CD4-positive, alpha-beta T cell treated with Interleukin-6 for 4 hours (primary cell): ENCODE measurements around the gene MRPL36.
A peak's percentile ranks its signal among the peaks of the same experiment; 100 is the strongest.

Experiments used
- DNase-seq: peaks from one replicate; pipeline ENCODE4 v3.0.0-alpha.2; 2020; ENCODE audit warnings: mixed read lengths

MRPL36 gene

DNA sequence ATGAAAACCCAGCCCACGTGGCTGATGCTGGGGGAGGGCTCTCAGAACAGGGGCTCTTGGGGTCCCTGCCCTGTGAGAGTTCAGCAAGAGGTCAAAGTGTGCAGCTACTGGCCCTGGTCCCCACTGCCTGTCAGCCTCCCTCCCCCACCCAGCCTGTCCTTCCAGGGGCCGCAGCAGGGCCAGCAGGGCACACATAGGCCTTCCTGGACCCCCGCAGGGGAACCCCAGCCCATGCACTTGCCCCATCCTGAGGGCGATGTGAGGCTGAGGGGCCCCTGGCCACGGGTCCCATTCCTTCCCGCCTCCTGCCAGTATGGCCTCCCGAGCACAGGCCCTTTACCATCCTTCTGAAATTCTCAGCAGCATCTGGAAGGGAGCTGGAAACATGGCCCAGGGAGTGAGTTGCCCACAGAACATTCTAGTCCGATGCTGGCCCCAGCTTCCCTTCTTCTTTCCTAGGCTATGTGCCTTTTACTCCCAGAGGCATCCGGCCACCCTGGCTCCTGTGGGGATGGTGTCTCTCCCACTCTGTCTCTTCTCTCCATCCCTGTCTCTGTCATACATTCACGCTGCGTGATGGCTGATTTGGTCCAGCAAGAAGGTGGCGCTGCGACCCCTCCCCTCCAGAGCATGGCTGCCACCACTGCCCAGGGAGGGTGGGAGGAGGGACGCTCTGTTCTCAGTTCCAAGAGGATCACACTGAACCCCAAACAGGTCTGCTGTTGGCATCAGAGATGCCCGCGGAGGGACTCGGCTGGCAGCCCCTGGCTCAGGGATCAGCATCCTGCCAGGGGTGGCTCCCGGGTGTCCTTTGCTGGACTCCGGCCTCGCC, 19.6 kb downstream of the MRPL36 start:
- no peak for DNase-seq

DNA sequence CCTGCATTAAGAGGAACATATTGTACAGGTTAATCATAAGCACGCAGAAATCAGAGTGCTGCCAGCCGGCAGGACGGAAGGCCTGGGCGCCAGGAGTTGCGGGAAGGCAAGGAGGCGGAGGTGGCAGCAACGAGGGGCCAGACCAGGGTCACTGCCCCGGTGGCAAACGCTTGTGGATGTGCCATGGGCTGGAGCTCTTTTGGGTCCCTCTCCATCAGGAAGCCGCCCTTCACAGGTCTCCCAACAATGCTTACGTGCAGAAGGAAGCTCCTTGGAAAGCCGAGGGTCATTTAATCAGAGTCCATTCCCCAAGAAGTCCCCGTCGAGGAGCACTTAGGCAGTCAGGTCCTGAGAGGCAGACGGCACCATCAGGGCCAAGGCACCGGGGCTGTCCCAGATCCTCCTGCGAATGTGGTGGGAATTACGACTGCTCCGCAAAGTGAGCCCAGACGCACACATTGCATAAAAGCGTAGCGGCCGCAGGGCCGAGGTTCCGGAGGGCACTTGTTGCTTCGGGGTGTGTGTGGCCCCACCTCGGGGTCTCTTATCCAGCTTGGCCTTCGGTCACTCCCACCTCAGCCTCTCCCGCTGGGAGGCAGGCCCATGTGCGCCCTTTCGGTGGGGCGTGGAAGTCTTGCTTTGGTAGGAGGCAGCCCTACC, 20.5 kb downstream of the MRPL36 start:
- no peak for DNase-seq

DNA sequence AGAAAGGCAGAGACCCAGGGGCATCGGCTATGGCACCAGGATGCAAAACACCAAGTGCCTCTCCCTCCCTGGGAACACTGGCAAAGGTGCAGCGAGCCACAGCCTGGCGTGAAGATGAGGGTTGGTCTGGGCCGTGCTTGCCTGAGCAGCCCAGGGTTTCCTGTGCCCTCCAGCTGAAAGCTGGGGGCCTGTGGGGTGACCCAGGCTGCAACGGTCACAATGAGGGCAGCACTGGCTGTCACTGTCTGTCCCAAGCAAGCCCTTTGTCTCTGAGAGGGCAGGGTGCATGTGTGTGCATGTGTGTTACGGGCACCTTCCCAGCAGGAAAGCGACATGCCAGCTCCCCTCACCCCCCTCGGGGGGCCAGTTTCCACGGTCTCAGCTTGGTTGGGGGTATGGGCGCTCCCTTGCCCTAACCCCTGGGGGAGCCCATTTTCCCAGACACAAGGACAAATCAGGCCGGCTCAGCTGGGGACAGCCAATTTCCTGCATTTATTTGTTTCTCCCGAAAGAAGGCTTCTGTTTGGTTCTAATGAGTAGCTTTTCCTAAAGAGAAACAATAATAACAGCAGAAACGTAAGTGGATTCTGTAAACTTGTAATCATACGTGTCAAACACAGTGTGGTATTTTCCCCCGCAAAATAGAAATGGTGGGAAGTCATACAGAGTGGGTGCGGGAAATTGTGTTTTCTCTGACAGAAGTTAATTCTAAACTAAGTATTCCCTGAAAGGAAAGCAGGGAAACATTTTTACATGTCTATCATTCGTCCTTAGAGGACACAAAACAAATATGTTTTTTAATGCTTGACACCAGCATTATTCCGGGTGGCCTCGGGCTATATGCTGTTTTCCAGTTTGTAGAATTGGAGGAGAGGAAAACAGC, 21.3 kb downstream of the MRPL36 start:
- no peak for DNase-seq

DNA sequence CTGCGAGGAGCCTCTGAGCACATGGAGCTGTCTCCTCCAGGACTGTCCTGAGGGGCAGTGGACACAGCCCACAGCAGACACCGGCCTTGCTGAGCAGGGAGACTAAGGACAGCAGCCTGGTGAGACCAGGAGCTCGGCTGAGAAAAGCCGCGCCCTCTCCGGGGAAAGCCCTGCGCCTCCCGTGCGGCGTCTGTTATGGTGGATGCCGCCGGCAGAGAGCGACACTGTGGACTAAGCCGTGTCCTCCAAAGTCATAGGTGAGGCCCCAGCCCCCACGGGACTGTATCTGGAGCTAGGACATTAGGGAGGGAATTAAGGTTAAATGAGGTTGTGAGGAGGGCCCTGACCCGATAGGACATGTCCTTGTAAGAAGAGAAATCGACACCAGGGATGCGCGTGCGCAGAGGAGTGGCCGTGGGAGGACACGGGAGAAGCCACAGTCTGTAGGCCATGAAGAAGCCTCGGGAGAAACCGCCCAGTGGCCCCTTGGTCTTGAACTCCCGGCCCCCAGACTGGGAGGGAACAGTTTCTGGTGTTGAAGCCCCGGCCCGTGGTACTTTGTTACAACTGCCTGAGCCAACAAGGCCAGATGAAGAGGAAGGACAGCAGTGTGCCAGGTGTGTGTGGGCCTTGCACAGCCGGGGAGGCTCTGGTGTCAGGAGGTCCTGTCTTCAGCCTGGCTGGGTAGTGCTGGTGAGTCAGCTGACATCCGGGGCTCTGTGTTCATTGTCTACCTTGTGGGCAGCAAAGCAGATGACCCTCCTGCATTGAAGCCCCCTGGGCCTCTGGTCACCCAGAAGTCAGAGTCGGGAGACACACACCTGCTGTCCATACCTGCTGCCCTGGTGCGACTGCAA, 22.1 kb downstream of the MRPL36 start:
- DNase-seq = no peak

DNA sequence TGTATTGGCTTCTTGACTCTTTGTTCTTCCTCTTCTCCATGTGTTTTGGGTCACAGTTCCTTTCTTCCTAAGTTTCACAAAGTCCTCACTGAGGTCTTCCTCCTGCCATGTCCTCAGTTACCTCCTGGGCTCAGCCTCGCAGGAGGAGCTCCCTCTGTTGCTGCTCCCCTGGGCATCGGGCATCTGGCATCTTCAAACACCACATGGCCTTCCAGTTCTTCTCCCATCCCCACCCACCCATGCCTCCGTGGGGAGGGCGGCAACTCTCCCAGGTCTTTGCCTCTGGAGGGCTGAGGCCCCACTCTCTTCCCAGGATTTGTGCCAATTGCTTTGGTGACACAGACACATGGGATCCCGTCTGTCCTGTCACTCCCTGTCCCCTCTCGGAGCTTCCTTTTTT, 22.8 kb downstream of the MRPL36 start:
- no peak for DNase-seq

DNA sequence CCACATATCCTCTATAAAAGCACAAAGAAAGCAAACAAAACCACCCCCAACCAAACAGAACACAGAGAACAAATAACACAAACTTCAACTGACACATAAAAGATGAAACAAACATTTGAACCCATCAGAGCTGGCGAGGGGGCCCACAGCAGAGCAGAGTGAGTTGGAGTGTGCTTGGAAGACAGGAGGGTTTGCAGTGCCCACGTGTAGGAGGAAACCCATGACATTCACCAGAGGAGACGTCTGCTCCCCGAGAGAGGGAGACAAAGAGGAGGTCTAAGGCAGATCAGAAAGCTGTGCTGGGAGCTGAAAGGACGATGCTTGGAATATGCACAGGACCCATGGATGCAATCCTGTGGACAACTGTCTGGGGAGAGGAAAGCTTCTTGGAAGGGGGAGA, 27.0 kb downstream of the MRPL36 start:
- DNase-seq = peak; percentile 12

DNA sequence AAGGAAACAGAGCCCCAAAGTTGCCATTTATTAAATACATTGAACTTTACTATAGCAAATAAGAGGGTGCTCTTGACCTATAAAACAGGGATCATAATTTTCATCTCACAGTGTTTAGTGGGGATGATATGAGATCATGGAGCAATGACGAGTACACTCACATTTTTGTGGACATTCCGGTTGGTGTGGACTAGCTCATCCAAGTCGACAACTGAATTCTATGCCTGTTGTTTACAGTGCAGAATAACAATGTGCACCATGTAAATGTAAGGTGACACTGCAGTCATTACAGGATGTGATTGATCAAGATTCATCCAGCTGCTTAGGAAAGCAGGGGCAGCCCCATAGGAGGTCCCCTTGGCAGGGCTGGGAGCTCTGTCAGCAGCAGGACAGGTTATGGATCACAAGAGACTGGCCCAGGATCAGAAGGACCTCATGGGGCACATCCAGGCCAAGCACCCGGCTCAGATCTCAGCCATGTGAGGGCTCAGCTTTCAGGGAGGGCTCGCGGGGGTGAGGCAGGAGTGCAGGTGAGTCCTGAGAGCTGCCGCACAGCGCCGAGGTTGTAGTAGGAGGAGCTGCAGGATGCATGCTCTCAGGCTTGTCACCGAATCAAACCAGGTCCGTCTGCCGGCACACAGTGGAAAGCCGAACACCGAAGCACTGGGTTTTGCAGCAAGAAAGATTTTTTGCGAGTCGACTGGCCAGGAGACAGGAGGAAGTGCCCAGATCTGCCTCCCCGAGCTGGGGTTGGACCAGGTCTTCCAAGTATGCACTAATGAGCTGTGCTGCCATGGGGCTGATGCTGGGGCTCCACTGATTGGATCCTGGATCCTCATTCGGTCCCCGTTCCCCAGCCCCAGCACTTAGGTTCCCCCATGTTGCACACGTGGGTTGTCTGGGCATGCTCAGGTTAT, 28.2 kb downstream of the MRPL36 start:
- no peak for DNase-seq

DNA sequence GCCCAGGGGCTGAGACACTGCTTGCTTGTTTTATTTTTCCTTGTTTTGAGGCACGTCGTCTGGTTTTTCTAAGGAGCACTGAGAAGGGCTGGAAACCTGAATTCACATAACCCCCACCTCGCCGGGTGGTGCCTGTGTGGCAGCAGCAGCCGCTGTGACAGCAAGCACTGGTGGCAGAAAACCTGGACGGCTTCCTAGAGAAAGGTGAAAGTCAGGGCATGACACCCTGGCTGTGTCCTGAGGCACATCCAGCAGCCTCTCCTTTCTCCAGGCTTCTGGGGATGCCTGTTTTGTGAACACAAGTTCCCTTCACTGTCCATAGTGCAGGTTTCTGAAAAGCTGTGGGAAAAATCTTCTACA, 29.2 kb downstream of the MRPL36 start:
- DNase-seq = no peak

DNA sequence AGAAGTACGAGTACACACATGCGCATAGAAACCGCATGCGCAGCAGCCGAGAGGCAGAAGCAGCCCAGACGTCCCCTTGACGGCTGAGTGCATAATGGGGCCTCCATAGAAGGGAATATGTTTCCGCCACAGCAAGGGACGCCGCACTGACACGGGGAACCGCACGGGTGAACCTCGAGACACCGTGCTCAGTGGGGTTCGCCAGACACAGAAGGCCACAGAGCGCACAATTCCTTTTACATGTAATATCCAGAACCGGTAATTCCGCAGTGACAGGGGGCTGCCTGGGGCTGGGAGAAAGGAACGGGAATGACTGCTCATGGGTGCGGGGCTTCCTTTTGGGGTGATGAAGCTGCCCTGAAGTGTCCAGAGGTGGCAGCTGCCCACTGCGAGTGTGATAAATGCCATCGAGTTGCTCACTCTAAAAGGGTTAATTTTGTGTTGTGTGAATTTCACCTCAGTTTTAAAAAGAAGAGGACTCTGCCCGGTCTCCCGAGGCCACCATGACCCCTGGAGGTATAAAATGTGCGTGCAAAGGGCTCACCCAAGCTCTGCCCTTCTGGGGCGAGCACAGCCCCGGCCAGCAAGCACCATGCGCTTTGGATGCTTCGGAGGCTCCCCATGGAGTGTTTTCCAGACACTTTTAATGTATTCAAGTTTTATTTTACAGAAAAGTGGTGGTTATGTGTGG, 29.7 kb downstream of the MRPL36 start:
- DNase-seq = no peak

DNA sequence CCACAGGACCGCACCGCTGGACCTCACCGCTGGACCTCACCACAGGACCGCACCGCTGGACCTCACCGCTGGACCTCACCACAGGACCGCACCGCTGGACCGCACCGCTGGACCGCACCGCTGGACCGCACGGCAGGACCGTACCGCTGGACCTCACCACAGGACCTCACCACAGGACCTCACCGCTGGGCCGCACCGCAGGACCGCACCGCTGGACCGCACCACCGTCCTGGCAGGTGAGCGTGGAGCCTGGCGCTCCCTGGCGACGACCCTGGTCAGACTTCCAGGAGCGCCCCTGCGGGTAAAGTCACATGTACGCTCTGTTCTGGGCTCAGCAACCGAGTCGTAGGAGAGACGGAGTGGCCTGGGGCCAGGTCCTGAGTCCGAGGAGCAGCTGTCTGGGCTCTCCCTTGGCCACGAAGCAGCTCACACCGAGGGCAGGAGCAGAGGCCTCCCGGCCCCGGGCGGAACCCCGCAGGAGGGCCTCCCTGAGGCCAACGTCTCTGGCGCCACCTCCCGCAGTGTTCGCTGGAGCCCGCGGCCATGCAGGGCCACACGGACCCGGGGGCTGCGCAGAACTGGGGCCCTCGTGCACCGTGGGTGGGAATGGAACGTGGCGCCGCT, 30.5 kb downstream of the MRPL36 start:
- no peak for DNase-seq

DNA sequence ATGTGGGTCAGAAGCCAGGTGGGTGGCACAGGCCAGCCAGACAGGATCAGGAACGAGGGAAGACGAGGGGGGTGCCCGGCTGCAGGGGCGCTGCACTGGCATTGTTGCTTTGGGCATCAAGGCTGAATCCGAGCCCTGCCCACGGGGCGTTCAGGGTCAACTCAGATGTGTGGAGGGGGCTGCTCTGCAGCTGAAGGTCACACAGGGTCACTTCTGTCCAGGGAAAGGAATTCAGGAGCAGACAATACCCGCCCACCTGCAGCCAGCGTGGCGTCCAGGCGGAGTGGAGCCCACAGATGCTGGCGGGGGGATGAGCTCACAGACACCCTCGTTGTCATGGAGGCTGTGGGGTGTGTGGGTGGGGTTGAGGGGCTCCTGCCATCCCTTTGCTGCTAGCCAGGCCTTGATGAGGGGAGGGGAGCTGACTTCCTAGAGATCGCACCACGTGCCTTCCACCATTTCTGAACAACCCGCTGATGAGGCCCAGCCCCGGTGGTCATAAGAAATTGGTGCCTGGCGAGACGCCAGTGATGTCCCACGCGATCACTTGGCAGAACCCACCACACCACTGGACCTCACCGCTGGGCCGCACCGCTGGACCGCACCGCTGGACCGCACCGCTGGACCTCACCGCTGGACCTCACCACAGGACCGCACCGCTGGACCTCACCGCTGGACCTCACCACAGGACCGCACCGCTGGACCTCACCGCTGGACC, 31.2 kb downstream of the MRPL36 start:
- no peak for DNase-seq

DNA sequence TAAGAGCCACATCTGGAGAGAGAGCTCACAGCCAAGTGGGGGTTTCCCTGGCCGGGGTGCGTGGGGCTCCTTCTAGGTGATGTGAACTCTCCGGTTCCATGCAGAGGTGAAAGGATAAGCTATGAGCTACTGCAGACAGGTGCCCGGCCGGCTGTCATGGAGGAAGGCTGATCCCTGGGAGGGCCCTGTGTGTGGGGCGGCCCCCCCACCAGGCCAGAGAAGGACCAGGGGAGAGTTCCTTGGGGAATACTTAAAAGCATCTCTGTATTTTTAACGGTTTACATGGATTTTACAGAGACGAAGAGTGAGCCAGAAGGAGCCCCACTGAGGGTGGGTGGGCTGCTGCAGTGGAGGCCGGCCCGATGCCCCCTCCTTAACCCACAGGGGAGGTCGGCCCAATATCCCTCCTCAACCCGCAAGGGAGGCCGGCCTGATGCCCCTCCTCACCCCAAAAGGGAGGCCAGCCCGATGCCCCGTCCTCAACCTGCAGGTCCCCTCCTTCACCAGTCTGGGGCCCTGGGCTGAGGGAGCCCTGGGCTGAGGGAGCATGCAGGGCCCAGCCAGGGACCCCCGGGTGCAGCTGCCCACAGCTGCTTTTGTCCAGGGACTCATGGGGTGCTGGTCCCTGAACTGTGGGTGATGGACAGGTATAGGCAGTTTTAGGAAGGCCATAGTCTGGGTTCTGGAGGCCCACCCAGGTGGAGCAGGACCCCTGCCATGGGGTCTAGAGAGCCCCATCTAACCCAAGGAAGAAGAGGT, 31.9 kb downstream of the MRPL36 start:
- DNase-seq = no peak

DNA sequence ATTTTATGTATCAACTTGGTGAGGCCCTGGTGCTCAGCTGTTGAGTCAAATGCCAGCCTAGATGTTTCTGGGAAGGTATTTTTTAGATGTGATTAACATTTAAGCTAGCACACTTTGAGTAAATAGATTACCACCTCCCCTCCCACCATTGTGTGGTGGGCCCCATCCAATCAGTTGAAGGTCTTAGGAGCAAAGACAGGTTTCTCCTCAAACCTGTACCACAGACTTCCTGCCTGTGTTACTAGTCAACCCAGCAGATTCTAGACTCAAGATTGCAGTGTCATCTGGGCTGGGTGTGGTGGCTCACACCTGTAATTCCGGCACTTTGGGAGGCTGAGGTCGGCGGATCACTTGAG, 33.8 kb downstream of the MRPL36 start:
- DNase-seq = no peak

DNA sequence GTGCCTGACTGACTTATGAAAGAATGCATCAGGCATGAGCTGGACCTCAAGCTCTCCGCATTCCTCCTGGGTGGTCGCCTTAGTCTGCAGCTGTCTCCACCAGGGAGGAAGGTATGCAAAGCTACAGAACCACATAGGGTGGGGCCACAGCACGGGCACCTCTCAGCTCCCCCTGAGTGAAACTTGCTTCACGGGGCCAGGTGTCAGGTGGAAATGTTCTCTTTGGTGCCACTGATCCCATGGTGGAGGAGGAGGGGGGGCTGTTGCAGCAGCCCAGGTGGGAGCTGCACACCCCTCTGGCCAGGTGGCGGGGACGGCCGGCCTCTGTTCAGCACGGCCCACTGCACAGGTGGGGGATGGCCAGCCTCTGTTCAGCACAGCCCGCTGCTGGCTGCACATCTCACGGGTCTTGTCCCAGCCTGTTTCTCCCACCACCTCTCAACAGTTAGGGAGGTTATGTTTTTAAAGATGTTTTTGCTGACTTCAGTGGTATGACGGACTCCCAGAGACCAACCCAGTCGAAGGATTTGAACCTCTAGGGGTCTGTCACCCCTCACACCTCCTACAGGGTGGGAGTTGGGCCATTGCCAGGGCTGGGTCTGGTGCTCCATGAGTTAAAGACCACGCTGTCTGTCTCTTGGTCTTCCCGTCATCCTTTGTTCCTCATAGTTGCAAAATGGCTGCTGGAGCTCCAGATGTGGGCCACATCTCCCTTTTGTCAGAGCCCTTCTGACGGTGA, 34.3 kb downstream of the MRPL36 start:
- no peak for DNase-seq

DNA sequence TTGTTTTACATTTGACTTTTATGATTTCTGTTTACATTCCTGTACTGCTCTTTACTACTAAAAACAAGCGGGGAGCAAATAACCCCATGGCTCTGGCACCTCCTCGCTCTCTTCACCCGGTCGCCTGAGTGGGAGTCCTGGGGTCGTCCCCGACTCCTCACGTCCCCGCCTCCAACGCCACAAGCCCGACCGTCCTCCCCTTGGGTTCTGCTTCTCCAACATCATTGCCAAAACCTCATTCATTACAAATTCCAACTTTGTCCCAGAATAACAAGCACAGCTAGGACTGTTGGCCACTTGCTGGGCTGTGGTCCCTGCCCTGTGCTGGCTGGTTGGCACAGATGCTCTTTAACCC, 35.1 kb downstream of the MRPL36 start:
- DNase-seq = no peak

DNA sequence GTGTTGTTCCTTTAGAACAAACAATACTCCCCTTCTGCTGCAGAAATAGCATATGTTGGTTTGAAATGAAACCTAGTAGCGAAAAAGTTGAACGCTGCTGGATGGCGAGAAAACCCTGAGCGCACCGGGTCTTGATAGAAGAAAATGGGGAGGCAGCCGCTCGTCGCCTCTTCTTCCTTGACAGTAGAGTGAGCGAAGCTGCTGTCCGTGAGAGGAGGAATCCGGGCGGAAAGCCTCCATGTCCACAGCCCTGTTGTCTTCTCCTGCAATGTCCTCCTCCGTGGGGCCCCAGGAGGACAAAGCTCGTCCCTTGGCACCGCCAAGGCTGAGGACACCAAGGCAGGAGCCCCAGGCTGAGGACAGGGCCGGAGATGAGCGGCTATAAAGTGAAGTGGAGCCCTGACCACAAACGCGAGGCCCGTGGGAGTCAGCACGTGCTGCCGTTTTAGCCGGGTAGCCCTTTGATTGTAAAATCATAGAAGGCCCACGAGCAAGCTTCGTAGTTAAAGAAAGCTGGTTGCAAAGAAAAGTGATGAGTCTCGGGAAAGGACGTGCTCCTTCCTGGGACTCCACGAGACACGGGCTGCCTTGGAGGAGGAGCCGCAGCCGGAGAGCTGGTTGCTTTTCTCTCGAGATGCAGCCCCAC, 35.6 kb downstream of the MRPL36 start:
- DNase-seq = no peak

DNA sequence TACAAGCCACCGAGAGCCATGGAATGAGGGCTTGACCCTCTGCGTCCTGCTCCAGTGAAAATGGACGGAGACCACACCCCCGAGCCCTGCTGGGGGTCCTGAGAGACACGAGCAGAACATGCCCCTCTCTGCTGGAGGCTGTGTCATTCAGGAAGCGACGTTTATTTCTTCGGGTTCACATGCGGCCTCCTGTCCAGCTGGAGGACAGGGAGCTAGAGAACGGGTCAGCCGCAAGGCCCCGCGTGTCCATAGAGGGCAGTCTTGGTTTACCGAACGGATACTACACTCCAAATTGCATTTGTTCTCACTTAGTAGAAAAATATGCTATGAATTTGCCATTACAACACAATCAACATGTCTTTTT, 36.1 kb downstream of the MRPL36 start:
- DNase-seq = peak; percentile 49
